ENCODE measurements around the gene SREBF2.

The SREBF2 gene

DNA sequence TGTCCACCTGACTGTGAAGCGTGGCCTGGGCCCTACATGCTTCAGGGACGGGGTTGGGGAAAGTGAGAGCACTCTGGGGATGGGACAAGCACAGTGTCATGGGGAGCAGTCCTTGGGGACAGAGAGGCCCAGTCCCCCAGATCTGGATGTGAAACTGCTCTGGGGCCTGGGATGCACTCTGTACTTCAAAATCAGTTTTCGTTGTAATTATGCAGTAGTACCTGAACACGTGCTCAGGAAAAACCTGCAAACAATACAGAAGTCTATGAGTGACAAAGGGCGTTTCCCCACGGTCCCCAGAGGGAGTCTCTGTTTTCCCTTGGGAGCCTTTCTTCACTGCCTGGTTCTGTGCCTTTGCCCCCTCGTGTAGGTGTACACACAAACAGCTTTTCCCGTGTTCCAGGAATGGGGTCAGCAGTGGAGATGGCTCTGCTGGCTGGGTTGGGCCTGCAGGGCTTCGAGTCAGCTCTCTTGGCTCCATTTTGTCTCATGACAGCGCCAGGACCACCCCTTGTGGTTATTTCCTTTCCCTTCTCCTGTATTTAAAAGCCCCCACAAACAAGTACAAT lies 98.9 kb downstream of the SREBF2 start:
- DNase-seq (ENCODE audit: low read depth): no peak
- TF ChIP-seq, protein P1, sequence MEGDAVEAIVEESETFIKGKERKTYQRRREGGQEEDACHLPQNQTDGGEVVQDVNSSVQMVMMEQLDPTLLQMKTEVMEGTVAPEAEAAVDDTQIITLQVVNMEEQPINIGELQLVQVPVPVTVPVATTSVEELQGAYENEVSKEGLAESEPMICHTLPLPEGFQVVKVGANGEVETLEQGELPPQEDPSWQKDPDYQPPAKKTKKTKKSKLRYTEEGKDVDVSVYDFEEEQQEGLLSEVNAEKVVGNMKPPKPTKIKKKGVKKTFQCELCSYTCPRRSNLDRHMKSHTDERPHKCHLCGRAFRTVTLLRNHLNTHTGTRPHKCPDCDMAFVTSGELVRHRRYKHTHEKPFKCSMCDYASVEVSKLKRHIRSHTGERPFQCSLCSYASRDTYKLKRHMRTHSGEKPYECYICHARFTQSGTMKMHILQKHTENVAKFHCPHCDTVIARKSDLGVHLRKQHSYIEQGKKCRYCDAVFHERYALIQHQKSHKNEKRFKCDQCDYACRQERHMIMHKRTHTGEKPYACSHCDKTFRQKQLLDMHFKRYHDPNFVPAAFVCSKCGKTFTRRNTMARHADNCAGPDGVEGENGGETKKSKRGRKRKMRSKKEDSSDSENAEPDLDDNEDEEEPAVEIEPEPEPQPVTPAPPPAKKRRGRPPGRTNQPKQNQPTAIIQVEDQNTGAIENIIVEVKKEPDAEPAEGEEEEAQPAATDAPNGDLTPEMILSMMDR (IDR thresholded peaks at IDR 0.05; ENCODE audit: low read depth, low read length, missing control alignments): no peak
- H3K4me3 ChIP-seq (ENCODE audit: low read depth, low read length): no peak overlapping the region

DNA sequence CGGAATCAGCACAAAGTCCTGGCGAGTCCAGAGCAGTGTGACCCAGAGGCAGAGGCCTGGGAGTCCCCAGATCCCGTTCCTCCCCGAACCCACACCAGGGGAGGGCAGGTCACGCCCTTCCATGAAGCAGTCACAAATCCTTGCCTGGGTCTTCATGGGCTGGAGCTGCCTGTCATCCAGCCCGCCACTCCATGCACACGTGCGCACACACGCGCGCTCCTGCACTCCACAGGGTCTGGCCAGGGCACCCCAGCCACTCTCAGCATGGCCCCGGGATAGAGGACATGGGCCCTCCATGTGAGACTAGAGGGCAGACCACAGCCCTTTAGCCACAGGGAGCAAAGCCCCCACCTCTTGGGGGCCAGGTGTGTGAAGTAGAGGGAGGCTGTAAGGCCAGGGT lies 99.4 kb downstream of the SREBF2 start:
- H3K4me3 ChIP-seq (ENCODE audit: low read depth, low read length): no peak overlapping the region
- TF ChIP-seq, protein P1 (IDR thresholded peaks at IDR 0.05; ENCODE audit: low read depth, low read length, missing control alignments): no peak
- DNase-seq (ENCODE audit: low read depth): no peak

DNA sequence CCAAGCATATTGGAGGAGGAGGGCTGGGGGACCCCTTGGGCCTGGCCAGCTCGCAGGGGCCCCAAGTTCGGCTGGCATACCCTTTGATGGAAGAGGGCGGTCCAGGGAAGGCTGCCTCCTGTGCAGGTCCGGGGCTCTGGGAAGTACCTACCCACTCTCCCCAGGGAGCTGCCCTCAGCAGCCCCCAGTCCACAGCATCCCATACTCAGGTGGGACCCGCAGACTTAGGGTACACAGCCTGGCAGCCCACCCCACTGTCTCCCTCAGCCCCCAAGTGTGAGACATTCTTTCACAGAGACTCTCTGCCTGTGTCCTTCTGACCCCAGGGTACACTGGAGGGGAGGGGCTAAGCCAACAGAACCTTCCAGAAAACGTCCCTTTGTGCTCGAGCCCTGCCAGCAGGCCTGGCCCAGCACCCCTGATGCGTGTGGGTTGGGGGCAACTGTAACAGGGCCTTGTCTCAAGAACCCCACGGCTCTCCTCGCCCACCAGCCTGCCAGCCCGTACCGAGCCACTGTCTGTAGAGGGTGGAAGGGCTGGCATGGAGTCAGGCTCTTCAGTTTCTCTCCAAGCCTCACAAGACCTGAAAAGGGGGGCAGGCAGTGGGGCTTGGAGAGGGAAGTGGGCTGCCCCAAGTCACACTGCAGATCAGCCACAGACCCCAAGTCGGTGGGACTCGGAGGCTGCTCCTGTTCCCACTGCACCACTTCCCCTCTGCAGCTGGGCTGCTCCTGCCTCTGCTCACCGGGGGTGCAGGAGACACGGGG lies 100.7 kb downstream of the SREBF2 start:
- TF ChIP-seq, protein P1 (IDR thresholded peaks at IDR 0.05; ENCODE audit: low read depth, low read length, missing control alignments): no peak
- no peak overlapping the region for H3K4me3 ChIP-seq (ENCODE audit: low read depth, low read length)
- DNase-seq (ENCODE audit: low read depth): no peak

DNA sequence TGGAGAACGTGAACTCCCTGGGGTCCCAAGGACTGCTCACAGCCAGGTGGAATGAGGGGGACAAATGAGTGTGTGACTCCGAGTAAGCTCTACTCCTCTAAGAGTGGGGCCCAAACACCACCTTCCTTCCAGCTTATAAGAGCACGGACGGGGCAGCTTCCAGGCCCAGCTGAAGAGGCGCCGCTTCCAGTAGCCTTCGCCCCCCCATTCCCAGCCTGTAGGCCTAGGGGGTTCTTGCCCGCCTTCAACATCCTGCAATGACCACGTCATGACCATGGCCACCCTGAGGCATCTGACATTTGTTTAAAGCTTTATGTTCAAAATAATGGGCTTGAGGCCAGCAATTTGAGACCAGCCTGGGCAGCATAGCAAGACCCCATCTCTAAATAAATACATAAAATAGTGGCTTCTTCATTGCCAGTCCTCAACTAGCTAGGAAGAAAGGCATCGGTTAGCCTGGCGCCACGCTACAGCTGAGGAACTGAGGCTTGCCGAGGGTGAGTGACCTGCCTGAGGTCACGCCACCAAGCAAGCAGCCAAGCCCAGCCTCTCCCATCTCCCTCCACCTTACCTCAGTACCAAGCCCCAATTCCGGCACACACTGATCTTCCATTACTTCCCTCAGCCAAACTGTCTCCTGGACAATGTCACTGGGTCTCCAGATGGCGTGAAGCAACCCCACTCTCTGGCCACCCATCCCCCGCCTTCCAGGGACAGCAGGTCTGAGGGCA lies 101.5 kb downstream of the SREBF2 start:
- no peak overlapping the region for H3K4me3 ChIP-seq (ENCODE audit: low read depth, low read length)
- TF ChIP-seq, protein P1 (IDR thresholded peaks at IDR 0.05; ENCODE audit: low read depth, low read length, missing control alignments): no peak
- DNase-seq (ENCODE audit: low read depth): no peak

DNA sequence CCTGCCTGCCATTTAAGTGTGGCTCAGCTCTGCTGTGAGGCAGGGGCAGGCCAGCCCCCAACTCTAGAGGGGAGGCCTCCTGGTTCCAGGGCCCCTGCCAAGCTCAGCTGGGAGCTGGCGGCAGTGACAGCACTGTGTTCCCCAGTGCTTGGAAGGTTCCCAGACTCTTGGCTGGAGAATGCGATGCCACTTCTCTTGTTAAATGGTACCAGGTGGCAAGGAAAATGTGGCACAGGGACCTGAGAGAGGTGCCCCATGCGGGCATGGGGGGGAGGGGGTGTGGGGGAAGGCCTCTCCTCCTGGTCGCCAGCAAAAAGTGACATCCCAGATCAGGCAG lies 102.1 kb downstream of the SREBF2 start:
- H3K4me3 ChIP-seq (ENCODE audit: low read depth, low read length): no peak overlapping the region
- TF ChIP-seq, protein P1 (IDR thresholded peaks at IDR 0.05; ENCODE audit: low read depth, low read length, missing control alignments): no peak
- no peak for DNase-seq (ENCODE audit: low read depth)

DNA sequence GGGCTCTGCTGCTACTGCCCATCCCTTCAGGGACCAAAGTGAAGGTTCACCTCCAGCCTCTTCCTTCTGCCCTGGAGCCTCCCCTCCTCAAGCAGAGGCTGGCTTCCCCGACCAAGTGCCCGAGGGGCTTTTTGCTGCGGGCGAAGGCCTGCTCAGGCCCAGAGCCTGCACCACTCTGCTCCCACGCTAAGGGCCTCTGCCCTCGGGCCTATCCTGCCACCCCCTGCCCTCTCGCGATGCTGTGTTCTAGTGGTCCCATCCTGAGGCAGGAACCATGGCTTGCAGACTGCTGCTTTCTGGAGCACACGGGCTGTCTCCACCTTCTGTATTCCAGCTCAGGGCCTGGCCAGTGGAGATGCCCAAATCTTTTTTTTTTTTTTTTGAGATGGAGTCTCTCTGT lies 102.6 kb downstream of the SREBF2 start:
- no peak for DNase-seq (ENCODE audit: low read depth)
- no peak overlapping the region for H3K4me3 ChIP-seq (ENCODE audit: low read depth, low read length)
- TF ChIP-seq, protein P1 (IDR thresholded peaks at IDR 0.05; ENCODE audit: low read depth, low read length, missing control alignments): no peak
